GM12878 (cell line): ENCODE data around the gene TRIM25. TPM values are rescaled to one million over a fixed set of nuclear protein-coding genes. Genes with fewer than 3 reads are reported as not detected.

Experiments
- ATAC-seq: fragments of 200-7000 bp; cut with Tn5 transposase; 3 replicates; pipeline ENCODE4 v1.9.1; 2020; ENCODE audit warnings: mild to moderate bottlenecking, moderate library complexity
- BruUV-seq: library from RNA; stranded (reverse); fragments of 400-500 nt; replicated peaks from 2 replicates; lab custom pipeline; 2021; lab: Mats Ljungman, UMichigan
- CTCF ChIA-PET: fragments of 300-600 bp; sonication (Branson Sonifier 250); formaldehyde crosslinking; extraction: SDS; loops from one replicate; lab custom pipeline; 2021; ENCODE audit warnings: inconsistent platforms; lab: Yijun Ruan, JAX
- POLR2A ChIA-PET: fragments of 350-600 bp; formaldehyde crosslinking; extraction: SDS; loops from one replicate; lab custom pipeline; 2021; ENCODE audit warnings: inconsistent platforms; lab: Charles Lee
- RAD21 ChIA-PET: fragments of 300-600 bp; sonication (Branson Sonifier 250); formaldehyde crosslinking; loops from one replicate; lab custom pipeline; 2023; ENCODE audit warnings: antibody characterized with exemption; ENCODE audit not compliant: unreplicated experiment; lab: Charles Lee
- SMC1A ChIA-PET: fragments of 300-600 bp; sonication (Branson Sonifier 250); formaldehyde crosslinking; loops from one replicate; lab custom pipeline; 2023; ENCODE audit not compliant: unreplicated experiment, uncharacterized antibody; lab: Charles Lee
- DNase-seq: peaks from one replicate; pipeline ENCODE4 v3.0.0-alpha.2; 2011; ENCODE audit warnings: low read depth, low spot score
- FAIRE-seq: peaks from 3 replicates; lab custom pipeline; 2011; peaks lifted over from hg19 to GRCh38; lab: Jason Lieb, UNC
- H2AFZ ChIP-seq: 2 replicates; pipeline ENCODE4 v1.6.0; 2011; ENCODE audit warnings: low read depth, low read length, control low read depth; ENCODE audit not compliant: control insufficient read depth
- H3K27ac ChIP-seq: 2 replicates; pipeline ENCODE4 v1.5.1; 2011; ENCODE audit warnings: control low read depth; ENCODE audit not compliant: control insufficient read depth, insufficient read depth
- H3K27me3 ChIP-seq, 2 experiments: replicated peaks in 1 of 2; 2 replicates each; pipeline versions ENCODE4 v1.6.0 to v1.6.1; 2011; ENCODE audit warnings: low read length in 1 of 2; ENCODE audit not compliant: control insufficient read depth in 2 of 2, insufficient read depth in 2 of 2
- H3K36me3 ChIP-seq, 2 experiments: 2 replicates each; pipeline ENCODE4 v1.5.1; 2011; ENCODE audit warnings: low read length in 1 of 2; ENCODE audit not compliant: control insufficient read depth in 2 of 2, insufficient read depth in 2 of 2
- H3K4me1 ChIP-seq: 2 replicates; pipeline ENCODE4 v1.6.1; 2011; ENCODE audit warnings: mild to moderate bottlenecking, low read length, moderate library complexity, mixed read lengths; ENCODE audit not compliant: control insufficient read depth, insufficient read depth
- H3K4me2 ChIP-seq: 2 replicates; pipeline ENCODE4 v1.6.0; 2011; ENCODE audit warnings: control low read depth; ENCODE audit not compliant: control insufficient read depth, insufficient read depth
- H3K4me3 ChIP-seq: fragments of 200-600 bp; sonication (generic); 2 replicates; pipeline ENCODE4 v1.5.1; 2016
- H3K79me2 ChIP-seq: 2 replicates; pipeline ENCODE4 v1.6.0; 2011; ENCODE audit warnings: low read length; ENCODE audit not compliant: control insufficient read depth, insufficient read depth
- H3K9ac ChIP-seq: 2 replicates; pipeline ENCODE4 v1.8.0; 2011; ENCODE audit warnings: low read length, control low read depth, mixed read lengths; ENCODE audit not compliant: control insufficient read depth, insufficient read depth
- H3K9me3 ChIP-seq: replicated peaks from 3 replicates; pipeline ENCODE4 v1.5.1; 2011; ENCODE audit warnings: mild to moderate bottlenecking, low read length; ENCODE audit not compliant: control insufficient read depth, insufficient read depth
- H4K20me1 ChIP-seq: 2 replicates; pipeline ENCODE4 v1.6.0; 2011; ENCODE audit not compliant: control insufficient read depth, insufficient read depth
- BCL11A ChIP-seq: IDR thresholded peaks from 2 replicates; pipeline ENCODE4 v1.6.1; 2011; ENCODE audit warnings: low read depth, low read length
- EED ChIP-seq: sonication (generic); IDR thresholded peaks from 2 replicates; pipeline ENCODE4 v1.6.1; 2016; ENCODE audit warnings: antibody characterized with exemption, low read depth
- EGR1 ChIP-seq, 2 experiments: IDR thresholded peaks; 1 replicate in 1 of 2; 2 replicates in 1 of 2; pipeline ENCODE4 v1.6.1; 2011 to 2012; ENCODE audit warnings: low read depth in 2 of 2, low read length in 2 of 2, borderline replicate concordance in 1 of 2, mild to moderate bottlenecking in 1 of 2, moderate library complexity in 1 of 2
- HDGF ChIP-seq: fragments of 450-650 bp; IDR thresholded peaks from 2 replicates; pipeline ENCODE4 v1.6.1; 2016; ENCODE audit warnings: antibody characterized with exemption
- KLF5 ChIP-seq: fragments of 450-650 bp; IDR thresholded peaks from 2 replicates; pipeline ENCODE4 v1.6.1; 2014; ENCODE audit warnings: mild to moderate bottlenecking; ENCODE audit not compliant: partially characterized antibody
- MLLT1 ChIP-seq: fragments of 450-650 bp; IDR thresholded peaks from 2 replicates; pipeline ENCODE4 v1.6.1; 2016; ENCODE audit warnings: mild to moderate bottlenecking
- NFXL1 ChIP-seq: fragments of 450-650 bp; IDR thresholded peaks from 2 replicates; pipeline ENCODE4 v1.6.1; 2017; ENCODE audit warnings: antibody characterized with exemption, mild to moderate bottlenecking, borderline replicate concordance
- NKRF ChIP-seq: fragments of 450-650 bp; conservative IDR thresholded peaks from 2 replicates; pipeline ENCODE4 v1.6.1; 2017; ENCODE audit warnings: mild to moderate bottlenecking, moderate library complexity
- NRF1 ChIP-seq: conservative IDR thresholded peaks from 2 replicates; pipeline ENCODE4 v1.6.1; 2011; ENCODE audit warnings: mild to moderate bottlenecking, low read depth, low read length, improper control_type of control experiment
- SUPT20H ChIP-seq: IDR thresholded peaks from 2 replicates; pipeline ENCODE4 v1.6.1; 2011; ENCODE audit warnings: low read depth, mild to moderate bottlenecking, low read length, moderate library complexity, borderline replicate concordance; ENCODE audit not compliant: control insufficient read depth
- YY1 ChIP-seq: IDR thresholded peaks from 2 replicates; pipeline ENCODE4 v1.6.1; 2011; ENCODE audit warnings: low read depth, mild to moderate bottlenecking, low read length
- ZBTB4 ChIP-seq: fragments of 450-650 bp; formaldehyde crosslinking; IDR thresholded peaks from 2 replicates; pipeline ENCODE4 v1.4.0; 2022; ENCODE audit warnings: mild to moderate bottlenecking, moderate library complexity
- ZNF217 ChIP-seq: fragments of 450-650 bp; IDR thresholded peaks from 2 replicates; pipeline ENCODE4 v1.6.1; 2017; ENCODE audit warnings: antibody characterized with exemption, mild to moderate bottlenecking
- WGBS: methylation state at CpG from one replicate; pipeline ENCODE4 v1.1.6; 2016; ENCODE audit warnings: low lambda C conversion rate; ENCODE audit not compliant: insufficient replicate concordance, insufficient coverage; ENCODE audit errors: missing lambda C conversion rate; 5-methylcytosine and 5-hydroxymethylcytosine counted together
- in situ Hi-C: fragments of 300-500 bp; cut with MboI; formaldehyde crosslinking; loops from 9 replicates; pipeline ENCODE4 v1.14.3; 2018; ENCODE audit warnings: mixed read lengths
- intact Hi-C: fragments of 100-400 bp; cut with micrococcal nuclease; formaldehyde crosslinking; loops from one replicate; pipeline ENCODE4 v1.14.2; 2022; ENCODE audit not compliant: unreplicated experiment
- polyA plus RNA-seq, 11 experiments: library from polyadenylated mRNA; depleted of rRNA in 4 of 11; unstranded in 6 of 11; stranded (reverse) in 5 of 11; fragments of >200 nt; fragmentation: Nextera tagmentation in 4 of 11; fragmentation: Illumina TruSeq in 1 of 11; extraction: Ambion mirVana in 4 of 11; extraction: Trizol in 1 of 11; gene quantifications; 1 replicate in 1 of 11; 2 replicates in 10 of 11; pipeline versions ENCODE4 v1.2.1 to v1.2.3, GENCODE V29; 2011 to 2016; ENCODE audit warnings: inconsistent platforms in 2 of 11, missing spikeins in 2 of 11, low read depth in 1 of 11
- total RNA-seq, 4 experiments: library from RNA; depleted of rRNA in 3 of 4; stranded (reverse); fragments of >200 nt in 3 of 4; fragmentation: Illumina TruSeq in 1 of 4; extraction: Trizol in 1 of 4; gene quantifications; 2 replicates each; pipeline versions ENCODE4 v1.2.1 to v1.2.3, GENCODE V29; 2013 to 2021

Gene TRIM25
- total and polyA plus RNA-seq, 10 of the 15 experiments (the other 5 are each of a cell fraction or from before 2014, with no cell fraction given) = 10.5 to 123 (median 51.3) TPM

GRCh38 chr17:56890906-56891674 lies 22.8 kb downstream of the TRIM25 start (continued):
- TF ChIP-seq ZBTB4 (CRISPR knock-in tag) = no peak
- no peak for TF ChIP-seq YY1
- no peak for TF ChIP-seq MLLT1
- TF ChIP-seq NRF1 = no peak
- no peak for TF ChIP-seq NFXL1

GRCh38 chr17:56890390-56890789 lies 23.5 kb downstream of the TRIM25 start:
- SMC1A ChIA-PET = interaction anchor here (1.2 to 1.3 kb wide), 2 partner anchors 13 to 41 kb away, joined by 3 to 4 read pairs; no protein-coding TSS in a partner anchor
- peaks cover 47 to 62% of the 10 kb centered on the region in 2 experiments for H3K36me3 ChIP-seq
- intact Hi-C loops = no loop called here
- TF ChIP-seq SUPT20H = no peak
- no peak for TF ChIP-seq ZNF217
- TF ChIP-seq KLF5 = no peak
- no peak for TF ChIP-seq EED
- TF ChIP-seq BCL11A = no peak
- TF ChIP-seq HDGF = no peak
- TF ChIP-seq EGR1 (IDR thresholded peaks at IDR 0.05; ENCODE audit: borderline replicate concordance in 1 of 2, low read depth in 2 of 2, low read length in 2 of 2) = no peak
- no peak for TF ChIP-seq NKRF

More at GRCh38 chr17:56890390-56890789, 23.5 kb downstream of the TRIM25 start:
- 98% methylated on average over 6 of the region's 6 CpGs for WGBS
- no peaks in the 10 kb centered on the region; the same call in 1 of the 2 replicates for H4K20me1 ChIP-seq
- DNase-seq = no peak
- no peak overlapping the region for H3K27ac ChIP-seq
- no peaks in the 10 kb centered on the region for H3K27me3 ChIP-seq
- no peak for ATAC-seq
- ChIA-PET CTCF (interaction anchor here (0.8 to 1.4 kb wide), 2 partner anchors 10 to 20 kb away, joined by 3 to 4 read pairs; no protein-coding TSS in a partner anchor), POLR2A (interaction anchor here (1.6 kb wide), 1 partner anchor 9 kb away, joined by 3 read pairs; no protein-coding TSS in a partner anchor), RAD21 (no interaction called here)
- no peak overlapping the region for H3K4me2 ChIP-seq
- H3K9ac ChIP-seq = no peak overlapping the region
- H3K4me3 ChIP-seq = no peak overlapping the region
- no peak overlapping the region for H2AFZ ChIP-seq
- H3K4me1 ChIP-seq = peaks cover 6% of the 10 kb centered on the region
- in situ Hi-C loops = no loop called here
- no peaks in the 10 kb centered on the region; the same call in 1 of the 2 replicates for H3K79me2 ChIP-seq
- peaks cover 22% of the 10 kb centered on the region; the same call in 2 of the 3 replicates for H3K9me3 ChIP-seq
- BruUV-seq = no TSS peak
- FAIRE-seq = no peak
